HEK293T (cell line): ENCODE results near the gene DAPK1.

ENCODE experiments used
- CTCF ChIA-PET: fragments of 350-600 bp; formaldehyde crosslinking; extraction: SDS; loops from one replicate; lab custom pipeline; 2021; ENCODE audit warnings: antibody characterized with exemption, inconsistent platforms; lab: Yijun Ruan, JAX
- POLR2A ChIA-PET: fragments of 350-600 bp; formaldehyde crosslinking; extraction: SDS; loops from one replicate; lab custom pipeline; 2020; ENCODE audit warnings: antibody characterized with exemption, inconsistent platforms; lab: Yijun Ruan, JAX
- DNase-seq: peaks from one replicate; pipeline ENCODE4 v3.0.0; 2012; ENCODE audit warnings: mixed read lengths; ENCODE audit errors: extremely low spot score
- ARNT ChIP-seq: fragments of 450-650 bp; IDR thresholded peaks from 2 replicates; pipeline ENCODE4 v1.6.1; 2017; ENCODE audit warnings: mild to moderate bottlenecking
- BHLHE40 ChIP-seq: fragments of 450-650 bp; IDR thresholded peaks from 2 replicates; pipeline ENCODE4 v1.6.1; 2016; ENCODE audit warnings: mild to moderate bottlenecking, moderate library complexity, borderline replicate concordance
- CTBP1 ChIP-seq: fragments of 450-650 bp; IDR thresholded peaks from 2 replicates; pipeline ENCODE4 v1.6.1; 2016; ENCODE audit warnings: borderline replicate concordance
- ELF4 ChIP-seq: fragments of 450-650 bp; IDR thresholded peaks from 2 replicates; pipeline ENCODE4 v1.6.1; 2017; ENCODE audit warnings: antibody characterized with exemption
- FOXA1 ChIP-seq: fragments of 450-650 bp; IDR thresholded peaks from 2 replicates; pipeline ENCODE4 v1.6.1; 2016; ENCODE audit warnings: mild to moderate bottlenecking
- FOXK2 ChIP-seq: fragments of 450-650 bp; IDR thresholded peaks from 2 replicates; pipeline ENCODE4 v1.6.1; 2016; ENCODE audit warnings: mild to moderate bottlenecking
- FOXM1 ChIP-seq: fragments of 450-650 bp; IDR thresholded peaks from 2 replicates; pipeline ENCODE4 v1.6.1; 2017; ENCODE audit warnings: mild to moderate bottlenecking, borderline replicate concordance
- HDGF ChIP-seq: fragments of 450-650 bp; IDR thresholded peaks from 2 replicates; pipeline ENCODE4 v1.6.1; 2017; ENCODE audit warnings: antibody characterized with exemption, borderline replicate concordance
- L3MBTL2 ChIP-seq: fragments of 450-650 bp; conservative IDR thresholded peaks from 2 replicates; pipeline ENCODE4 v1.6.1; 2016; ENCODE audit warnings: mild to moderate bottlenecking
- LEF1 ChIP-seq: fragments of 450-650 bp; IDR thresholded peaks from 2 replicates; pipeline ENCODE4 v1.6.1; 2017; ENCODE audit warnings: mild to moderate bottlenecking, borderline replicate concordance
- NFRKB ChIP-seq: fragments of 450-650 bp; IDR thresholded peaks from 2 replicates; pipeline ENCODE4 v1.6.1; 2016; ENCODE audit warnings: mild to moderate bottlenecking, moderate library complexity
- PKNOX1 ChIP-seq: fragments of 450-650 bp; IDR thresholded peaks from 2 replicates; pipeline ENCODE4 v1.6.1; 2016
- SP1 ChIP-seq: fragments of 450-650 bp; IDR thresholded peaks from 2 replicates; pipeline ENCODE4 v1.6.1; 2017
- SUZ12 ChIP-seq: fragments of 450-650 bp; IDR thresholded peaks from 2 replicates; pipeline ENCODE4 v1.6.1; 2016; ENCODE audit warnings: mild to moderate bottlenecking
- TARDBP ChIP-seq: fragments of 450-650 bp; IDR thresholded peaks from 2 replicates; pipeline ENCODE4 v1.6.1; 2016
- ZNF384 ChIP-seq: fragments of 450-650 bp; IDR thresholded peaks from 2 replicates; pipeline ENCODE4 v1.6.1; 2016

DAPK1 gene

GRCh38 chr9:87665505-87665904 lies 167.8 kb downstream of the DAPK1 start:
- ChIA-PET POLR2A (no interaction called here), CTCF (no interaction called here)
- TF ChIP-seq SUZ12 (no peak), TARDBP (no peak), CTBP1 (no peak), ELF4 (no peak), FOXM1 (no peak), PKNOX1 (no peak)
- no peak for DNase-seq

- POLR2A ChIA-PET: no interaction called here
- no peak for TF ChIP-seq NFRKB
- no peak for TF ChIP-seq SUZ12
- TF ChIP-seq CTBP1: no peak
- TF ChIP-seq FOXK2: no peak
- CTCF ChIA-PET: no interaction called here
- DNase-seq: peak; percentile 45
These were observed 169.6 kb downstream of the DAPK1 start for GRCh38 chr9:87667164-87667738.

GRCh38 chr9:87668222-87668621 lies 170.6 kb downstream of the DAPK1 start:
- CTCF ChIA-PET: no interaction called here
- TF ChIP-seq SUZ12: no peak
- no peak for TF ChIP-seq ELF4
- POLR2A ChIA-PET: no interaction called here
- DNase-seq: no peak

GRCh38 chr9:87668722-87669121 lies 171.1 kb downstream of the DAPK1 start:
- TF ChIP-seq NFRKB (no peak), LEF1 (no peak), BHLHE40 (no peak), CTBP1 (no peak), ARNT (no peak), SUZ12 (no peak), ELF4 (no peak), L3MBTL2 (no peak), PKNOX1 (no peak)
- CTCF ChIA-PET: no interaction called here
- no peak for DNase-seq
- POLR2A ChIA-PET: no interaction called here

- DNase-seq: no peak
- no peak for TF ChIP-seq FOXK2
- no peak for TF ChIP-seq SUZ12
- no peak for TF ChIP-seq FOXA1
- no peak for TF ChIP-seq SP1
- no peak for TF ChIP-seq NFRKB
- TF ChIP-seq HDGF: no peak
- no peak for TF ChIP-seq FOXM1
- no peak for TF ChIP-seq ARNT
- no peak for TF ChIP-seq ZNF384
- no peak for TF ChIP-seq TARDBP
- TF ChIP-seq CTBP1: no peak
- no peak for TF ChIP-seq PKNOX1
- POLR2A ChIA-PET: no interaction called here
- CTCF ChIA-PET: interaction anchor here (0.6 kb wide), 1 partner anchor 103 kb away, joined by 3 read pairs; no protein-coding TSS in a partner anchor
These were observed 173.1 kb downstream of the DAPK1 start for GRCh38 chr9:87670572-87671264.

- TF ChIP-seq FOXK2: no peak
- TF ChIP-seq CTBP1: no peak
- no peak for TF ChIP-seq ARNT
- no peak for TF ChIP-seq ZNF384
- TF ChIP-seq FOXM1: no peak
- TF ChIP-seq FOXA1: no peak
- TF ChIP-seq NFRKB: no peak
- TF ChIP-seq SP1: no peak
- no peak for DNase-seq
- ChIA-PET CTCF (interaction anchor here (0.6 kb wide), 1 partner anchor 103 kb away, joined by 3 read pairs; no protein-coding TSS in a partner anchor), POLR2A (no interaction called here)
These were observed 173.8 kb downstream of the DAPK1 start for GRCh38 chr9:87671478-87671877.

GRCh38 chr9:87671925-87672324 lies 174.3 kb downstream of the DAPK1 start:
- CTCF ChIA-PET: no interaction called here

More at GRCh38 chr9:87671925-87672324, 174.3 kb downstream of the DAPK1 start:
- DNase-seq: no peak
- POLR2A ChIA-PET: no interaction called here
- TF ChIP-seq HDGF (no peak), BHLHE40 (no peak), FOXK2 (no peak), SP1 (no peak), ELF4 (no peak), L3MBTL2 (no peak), CTBP1 (no peak), TARDBP (no peak), FOXA1 (no peak), NFRKB (no peak), LEF1 (no peak), FOXM1 (no peak), ZNF384 (no peak), PKNOX1 (no peak), SUZ12 (no peak), ARNT (no peak)
